GM12864 (cell line): ENCODE results near the gene RTN1.

Experiments
- DNase-seq: peaks from one replicate; pipeline ENCODE4 v3.0.0-alpha.2; 2011; ENCODE audit warnings: low read depth
- H3K4me3 ChIP-seq: 2 replicates; pipeline ENCODE4 v1.5.1; 2011; ENCODE audit warnings: mild to moderate bottlenecking, low read depth, low read length, control low read depth
- CTCF ChIP-seq: IDR thresholded peaks from 2 replicates; pipeline ENCODE4 v1.5.1; 2011; ENCODE audit warnings: low read depth, mild to moderate bottlenecking, moderate library complexity, low read length, control low read depth, inconsistent platforms; ENCODE audit errors: missing control alignments

RTN1 gene

GRCh38 chr14:59576332-59577294 is 294.0 kb downstream of the RTN1 start, which contains the start of gene CCDC175:
Gene CCDC175, minus strand, starts transcription at chr14:59576812. Its CDS starts 37 bp downstream, at chr14:59576775.
- H3K4me3 ChIP-seq: peak within 1 kb of the TSS; percentile 42
- TF ChIP-seq CTCF: peak; percentile 84
- peak; percentile 35 for DNase-seq

- no peak for DNase-seq
- no peak overlapping the region for H3K4me3 ChIP-seq
- no peak for TF ChIP-seq CTCF
Measured at GRCh38 chr14:59570122-59570521, 300.5 kb downstream of the RTN1 start.

- no peak overlapping the region for H3K4me3 ChIP-seq
- no peak for TF ChIP-seq CTCF
- DNase-seq: no peak
Measured at GRCh38 chr14:59566725-59567124, 303.9 kb downstream of the RTN1 start.

- DNase-seq: no peak
- no peak for TF ChIP-seq CTCF
Measured at GRCh38 chr14:59566296-59566695, 304.3 kb downstream of the RTN1 start.

DNA sequence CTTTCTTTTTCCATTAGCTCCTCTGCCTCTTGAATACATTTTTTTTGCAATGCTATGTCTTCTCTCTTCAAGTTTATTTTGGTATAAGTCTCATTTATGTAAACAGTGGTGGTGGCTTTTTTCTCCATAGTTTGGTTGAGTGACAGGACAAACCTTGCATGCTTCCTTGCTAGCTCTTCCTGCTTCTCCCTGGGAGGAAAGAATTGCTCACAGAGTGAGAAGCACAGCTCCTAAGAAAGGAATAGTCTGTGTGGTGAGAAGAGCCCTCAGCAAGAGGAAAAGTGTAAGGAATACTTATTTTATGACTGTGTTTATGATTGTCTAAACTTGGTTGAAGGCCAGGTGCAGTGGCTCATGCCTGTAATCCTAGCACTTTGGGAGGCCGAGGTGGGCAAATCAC is 305.5 kb downstream of the RTN1 start:
- H3K4me3 ChIP-seq: no peak overlapping the region
- no peak for DNase-seq

More at GRCh38 chr14:59566296-59566695, 304.3 kb downstream of the RTN1 start:
- no peak overlapping the region for H3K4me3 ChIP-seq

GRCh38 chr14:59564366-59564765 is 306.2 kb downstream of the RTN1 start:
- H3K4me3 ChIP-seq: no peak overlapping the region
- no peak for DNase-seq
- no peak for TF ChIP-seq CTCF

More for the DNA sequence above, 305.5 kb downstream of the RTN1 start:
- no peak for TF ChIP-seq CTCF
